HG03097 (cell line): Measurements from ENCODE around the gene SMIM21.

ENCODE experiments used
- ATAC-seq: cut with Tn5 transposase; IDR thresholded peaks from one replicate; pipeline ENCODE4 v1.9.1; 2021; ENCODE audit not compliant: unreplicated experiment, low FRiP score

SMIM21 gene

DNA sequence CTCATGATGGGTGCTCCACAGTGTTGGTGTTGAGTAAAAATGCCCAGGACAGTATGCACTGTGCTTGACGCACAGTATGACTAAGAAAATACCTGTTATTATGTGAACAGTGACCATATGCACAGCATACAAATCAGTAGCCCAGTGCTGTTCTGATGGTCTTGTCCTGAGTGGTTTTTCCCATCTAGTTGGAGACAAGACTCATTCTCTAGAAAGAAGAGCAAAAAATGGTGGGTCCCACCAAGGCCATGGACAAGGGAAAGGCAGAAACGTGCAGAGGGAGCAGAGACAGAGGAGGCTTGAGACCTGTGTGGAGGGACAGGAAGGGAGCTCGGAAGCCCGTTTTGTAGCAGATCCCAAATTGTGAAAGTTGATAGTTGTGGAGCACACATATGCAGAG is 987 bp upstream of the SMIM21 start:
- ATAC-seq: no peak

DNA sequence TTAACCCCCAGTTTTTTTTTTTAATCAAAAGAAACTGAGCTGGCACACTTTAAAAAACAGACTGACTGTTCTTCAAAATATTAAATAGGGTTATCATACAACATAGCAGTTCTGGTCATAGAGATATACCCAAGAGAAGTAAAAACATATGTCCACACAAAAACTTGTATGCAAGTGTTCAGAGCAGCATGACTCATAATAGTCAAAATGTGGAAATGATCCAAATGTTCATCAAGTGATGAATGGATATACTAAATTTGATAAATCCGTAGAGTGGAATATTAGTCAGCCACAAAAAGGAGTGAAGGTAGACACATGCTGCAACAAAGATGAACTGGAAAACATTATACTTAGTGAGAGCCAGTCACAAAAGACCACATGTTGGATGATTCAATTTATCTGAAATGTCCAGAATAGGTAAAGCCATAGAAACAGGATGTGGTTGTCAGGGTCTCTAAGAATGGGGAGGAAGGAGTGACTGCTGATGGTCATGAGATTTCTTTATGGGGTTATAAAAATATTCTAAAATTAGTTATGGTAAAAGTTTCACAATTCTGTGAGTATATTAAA is 5.1 kb downstream of the SMIM21 start:
- ATAC-seq: no peak

DNA sequence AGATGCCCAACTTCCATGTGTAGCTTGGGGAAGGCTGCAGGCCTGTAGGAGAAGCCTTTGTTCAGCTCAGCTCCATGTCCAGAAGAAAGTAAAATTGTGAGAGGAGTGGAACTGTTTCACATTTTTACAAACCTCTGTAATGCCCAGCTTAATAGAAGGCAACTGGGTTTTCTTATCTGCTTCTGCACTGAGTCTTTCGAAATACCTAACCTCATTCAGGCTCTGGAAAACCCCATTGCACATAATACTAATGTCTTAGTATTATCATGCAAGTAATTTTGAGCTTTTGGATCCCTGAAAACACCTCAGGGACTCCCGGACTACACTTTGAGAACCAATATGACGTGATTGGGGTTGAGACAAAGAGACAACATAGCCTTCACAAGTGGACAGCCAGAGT is 5.8 kb downstream of the SMIM21 start:
- ATAC-seq: no peak

GRCh38 chr18:75418293-75419005 is 9.1 kb downstream of the SMIM21 start:
- no peak for ATAC-seq

DNA sequence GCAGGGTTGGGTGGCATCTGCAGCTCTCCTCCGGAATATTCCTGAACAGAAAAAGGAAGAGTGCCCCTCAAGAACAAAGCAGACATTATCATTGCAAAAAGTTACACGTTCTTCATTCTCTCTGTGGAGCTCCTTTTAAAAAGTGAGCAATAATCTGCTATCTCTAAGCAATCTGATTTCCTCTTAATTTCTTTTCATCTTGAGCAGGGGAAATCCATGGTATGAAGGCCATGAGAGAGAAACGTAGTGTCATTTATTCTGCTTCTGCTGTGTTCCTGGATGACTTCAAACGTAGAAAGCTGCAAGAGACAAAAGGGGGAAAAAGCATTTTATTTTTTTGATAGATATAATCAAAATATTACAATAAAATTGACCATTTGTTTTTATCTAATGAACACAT is 16.9 kb downstream of the SMIM21 start:
- no peak for ATAC-seq

DNA sequence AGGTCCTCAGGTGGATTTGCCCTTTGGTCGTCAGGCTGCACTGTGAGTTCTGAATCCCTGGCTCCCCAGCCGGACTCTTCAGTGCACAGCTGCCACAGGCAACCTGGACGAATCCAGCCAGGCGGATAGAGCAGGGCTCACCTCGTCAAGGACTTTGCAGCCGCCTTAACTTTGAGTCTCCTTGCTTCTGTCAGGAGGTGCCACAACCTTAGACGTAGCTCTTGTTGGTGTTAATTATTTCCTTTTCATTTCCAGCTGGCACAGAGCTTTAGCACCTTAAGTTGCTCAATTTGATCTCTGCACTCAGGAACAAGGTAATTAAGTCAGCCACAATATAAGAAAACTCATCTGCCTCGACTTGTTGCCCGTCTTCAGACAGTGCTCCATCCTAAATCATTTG is 17.7 kb downstream of the SMIM21 start:
- ATAC-seq: no peak

GRCh38 chr18:75408554-75409506 is 18.7 kb downstream of the SMIM21 start:
- ATAC-seq: no peak

DNA sequence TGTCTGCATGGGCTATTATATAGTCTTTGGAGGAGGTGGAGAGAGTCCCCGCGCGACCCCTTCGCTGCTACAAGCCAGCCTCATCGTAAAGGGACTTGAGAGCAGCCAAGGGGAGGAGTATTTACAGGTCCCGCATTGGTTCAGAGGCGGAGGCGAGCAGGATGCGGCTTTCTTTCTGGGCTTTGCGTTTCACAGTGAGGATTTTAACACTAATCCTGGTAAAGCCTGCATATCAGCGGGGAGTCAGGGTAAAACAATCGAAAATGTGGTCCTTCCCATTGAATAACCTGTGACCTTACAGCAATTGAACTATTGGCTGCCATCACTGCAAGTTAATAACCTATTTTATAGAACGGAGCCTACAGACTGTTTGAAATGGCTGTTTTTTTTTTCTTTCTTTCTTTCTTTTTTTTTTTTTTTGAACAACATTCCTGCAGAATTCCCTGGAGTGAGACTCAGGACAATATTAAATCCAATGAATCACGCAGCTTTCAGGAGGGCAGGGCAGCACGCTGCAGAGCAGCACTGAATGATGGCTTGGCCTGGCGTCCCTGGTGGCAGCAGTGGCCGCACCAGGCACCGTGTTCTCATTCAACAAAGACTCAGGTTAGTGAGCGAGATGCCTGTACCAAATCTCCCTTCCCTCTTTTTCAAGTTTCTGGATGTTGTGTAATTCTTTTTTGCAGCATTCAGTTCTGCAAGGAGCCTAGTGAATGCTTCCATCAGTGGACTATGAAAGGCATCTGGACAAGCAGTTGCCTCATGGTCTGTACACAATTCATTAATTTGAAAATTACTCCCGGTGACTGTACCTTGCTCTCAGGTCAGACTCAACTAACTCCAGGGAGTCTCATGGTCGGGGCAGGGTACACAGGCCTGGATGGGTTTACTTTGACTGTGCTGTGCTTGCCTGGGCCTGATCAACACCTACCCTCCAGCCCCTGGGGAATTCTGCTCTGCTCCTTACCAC is 19.8 kb downstream of the SMIM21 start:
- no peak for ATAC-seq

DNA sequence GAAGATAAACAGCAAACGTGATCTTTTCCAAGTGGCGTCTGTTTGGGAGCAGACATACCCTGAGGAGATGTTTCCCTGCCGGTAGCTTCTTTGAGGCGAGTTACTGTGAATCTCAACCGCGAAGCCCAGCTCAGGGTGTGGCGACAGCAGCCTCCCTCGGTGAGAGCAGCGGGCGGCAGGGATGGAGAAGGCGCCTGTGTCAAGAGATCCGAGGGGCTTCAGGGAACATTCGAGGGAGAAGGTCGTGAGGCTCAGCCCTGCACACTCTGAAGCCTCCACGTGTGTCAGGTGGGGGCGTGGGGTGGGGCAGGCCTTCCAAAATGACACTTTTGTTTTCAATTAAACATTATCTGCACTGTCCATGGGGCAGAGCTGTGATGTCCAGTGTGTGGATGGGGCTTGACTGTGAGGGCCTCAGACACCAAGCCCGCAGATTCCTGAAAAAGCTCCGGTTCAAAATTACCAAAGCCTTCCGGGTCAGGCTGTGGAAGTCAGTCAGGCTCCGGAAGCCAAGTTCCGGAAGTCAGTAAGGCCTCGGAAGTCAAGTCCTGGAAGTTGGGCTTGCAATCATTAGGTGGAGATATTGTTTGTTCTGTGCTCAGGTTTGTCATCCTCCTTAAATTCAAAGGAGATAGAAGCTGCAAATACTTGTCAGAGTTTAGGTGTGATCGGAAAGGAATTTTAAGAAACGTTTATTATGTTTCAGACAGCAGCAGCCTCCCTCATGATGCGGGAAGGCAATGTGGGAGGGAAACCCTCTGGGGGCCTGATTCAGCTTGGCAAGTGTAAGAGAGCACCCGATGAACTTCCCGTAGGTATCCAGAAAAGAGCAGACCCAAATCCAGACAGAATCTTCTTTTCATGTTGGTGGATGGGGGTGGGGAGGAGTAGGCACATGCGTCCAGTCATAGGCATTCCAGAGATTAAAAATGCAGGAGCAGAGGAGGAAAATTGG is 20.7 kb downstream of the SMIM21 start:
- no peak for ATAC-seq

GRCh38 chr18:75405351-75405750 is 22.2 kb downstream of the SMIM21 start:
- no peak for ATAC-seq

GRCh38 chr18:75400366-75400765 is 27.1 kb downstream of the SMIM21 start:
- no peak for ATAC-seq

DNA sequence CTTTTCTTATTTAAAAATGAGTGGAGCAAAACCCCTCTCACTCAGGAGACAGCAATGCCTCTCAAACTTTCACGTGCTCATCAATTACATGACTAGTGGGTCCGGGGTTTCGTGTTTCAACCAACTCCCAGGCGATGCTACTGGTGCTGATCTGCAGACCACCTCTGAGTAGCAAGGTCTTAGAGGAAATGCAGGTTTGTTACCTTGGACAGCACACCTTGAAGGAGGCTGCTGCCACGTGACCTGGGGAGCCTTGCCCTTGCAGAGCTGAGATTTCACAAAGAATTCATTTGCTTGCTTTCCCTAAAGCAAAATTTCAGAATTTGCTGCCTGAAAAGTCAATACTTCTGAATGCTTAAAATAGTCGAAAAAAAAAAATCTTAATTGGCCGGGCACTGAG is 32.4 kb downstream of the SMIM21 start:
- ATAC-seq: no peak

GRCh38 chr18:75393721-75394120 is 33.8 kb downstream of the SMIM21 start:
- no peak for ATAC-seq

DNA sequence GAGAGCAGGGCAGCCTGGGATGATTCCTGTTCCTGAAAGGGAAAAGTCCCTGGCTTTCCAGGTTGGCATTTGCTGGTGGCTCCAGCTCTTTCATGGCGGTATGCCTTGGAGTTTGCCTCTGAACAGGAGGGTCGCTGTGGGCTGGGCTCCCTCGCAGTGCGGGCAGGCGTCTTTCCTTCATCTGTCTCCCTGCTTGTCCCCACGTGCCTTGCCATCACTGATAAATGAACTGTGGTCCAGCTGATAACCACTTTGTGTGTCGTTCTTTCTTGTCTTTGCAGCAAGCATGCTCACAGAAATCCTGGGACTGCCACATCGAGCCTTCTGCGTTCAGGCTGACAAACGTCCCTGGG is 35.3 kb downstream of the SMIM21 start:
- no peak for ATAC-seq

- no peak for ATAC-seq
These were observed 36.0 kb downstream of the SMIM21 start for GRCh38 chr18:75391279-75392225.

DNA sequence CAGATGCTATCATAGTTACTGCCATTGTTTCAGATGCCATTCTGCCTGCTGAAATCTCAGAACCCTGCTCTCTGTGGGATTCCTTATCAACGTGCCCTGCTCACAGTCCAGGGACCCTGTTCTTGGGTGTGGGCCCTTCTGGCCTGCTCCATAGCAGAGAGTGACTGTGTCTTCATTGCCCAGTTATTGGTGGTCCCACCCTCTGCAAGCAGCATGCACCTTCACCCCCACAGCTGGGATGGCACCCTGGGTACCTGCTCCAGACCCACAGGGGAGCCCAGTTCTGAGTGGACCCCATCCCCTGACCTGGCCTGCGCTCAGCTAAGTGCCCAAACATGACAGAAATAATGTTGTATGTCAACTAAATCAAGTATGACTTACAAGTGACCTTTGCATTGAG is 36.6 kb downstream of the SMIM21 start:
- no peak for ATAC-seq

DNA sequence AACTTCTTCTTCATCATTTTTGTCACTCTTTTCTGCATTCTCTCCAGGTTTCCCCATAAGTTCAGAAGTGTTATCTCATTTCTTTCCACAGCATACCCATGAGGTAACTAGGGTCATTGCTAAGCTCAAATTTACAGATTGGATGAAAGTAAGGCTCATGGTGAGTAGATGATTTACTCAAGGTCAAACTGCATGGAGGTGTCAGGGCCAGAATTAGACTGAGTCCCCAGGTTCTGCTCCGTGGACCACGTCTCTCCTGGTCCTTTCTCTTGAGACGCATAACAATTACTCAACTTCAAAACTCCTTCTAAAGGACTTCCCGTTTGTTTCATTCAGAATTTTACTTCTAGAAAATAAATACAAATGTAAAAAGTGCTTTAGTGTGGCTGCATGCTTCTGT is 43.4 kb downstream of the SMIM21 start:
- no peak for ATAC-seq
